Activated naive CD4-positive, alpha-beta T cell treated with Interleukin-2 at 50 U/mL for 16 hours (primary cell): ENCODE data around the gene UST.
"Not testable (repeated sequence)": the region's sequence is repeated elsewhere in the genome, so short reads cannot be mapped to it uniquely, and the experiment has no call there.

Source experiments
- DNase-seq: peaks from one replicate; pipeline ENCODE4 v3.0.0-alpha.2; 2020

UST gene

GRCh38 chr6:148956163-148956562 is 209.3 kb downstream of the UST start:
- not testable (repeated sequence) for DNase-seq

GRCh38 chr6:148957752-148958151 is 210.9 kb downstream of the UST start:
- DNase-seq = no peak

GRCh38 chr6:148959008-148959407 is 212.2 kb downstream of the UST start:
- DNase-seq = no peak

DNA sequence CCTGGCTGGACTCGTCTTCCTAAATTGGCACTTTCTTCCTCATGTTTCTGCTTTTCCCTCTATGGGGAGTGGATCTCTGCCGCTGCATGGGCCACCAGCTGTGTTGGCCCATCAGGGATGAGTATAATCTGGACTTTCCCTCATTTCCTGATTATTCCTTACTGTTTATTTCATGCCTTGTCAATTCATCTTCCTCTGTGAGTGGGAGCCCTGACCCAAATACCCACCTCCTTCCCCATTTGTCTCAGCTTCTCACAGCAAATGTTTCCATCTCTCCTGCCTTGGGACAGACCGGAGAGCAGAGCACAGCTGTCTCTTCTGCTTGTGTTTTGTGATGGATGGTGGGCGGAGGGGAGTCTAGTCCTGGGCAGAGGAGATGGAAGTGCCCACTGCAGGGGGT is 212.7 kb downstream of the UST start:
- DNase-seq = no peak

DNA sequence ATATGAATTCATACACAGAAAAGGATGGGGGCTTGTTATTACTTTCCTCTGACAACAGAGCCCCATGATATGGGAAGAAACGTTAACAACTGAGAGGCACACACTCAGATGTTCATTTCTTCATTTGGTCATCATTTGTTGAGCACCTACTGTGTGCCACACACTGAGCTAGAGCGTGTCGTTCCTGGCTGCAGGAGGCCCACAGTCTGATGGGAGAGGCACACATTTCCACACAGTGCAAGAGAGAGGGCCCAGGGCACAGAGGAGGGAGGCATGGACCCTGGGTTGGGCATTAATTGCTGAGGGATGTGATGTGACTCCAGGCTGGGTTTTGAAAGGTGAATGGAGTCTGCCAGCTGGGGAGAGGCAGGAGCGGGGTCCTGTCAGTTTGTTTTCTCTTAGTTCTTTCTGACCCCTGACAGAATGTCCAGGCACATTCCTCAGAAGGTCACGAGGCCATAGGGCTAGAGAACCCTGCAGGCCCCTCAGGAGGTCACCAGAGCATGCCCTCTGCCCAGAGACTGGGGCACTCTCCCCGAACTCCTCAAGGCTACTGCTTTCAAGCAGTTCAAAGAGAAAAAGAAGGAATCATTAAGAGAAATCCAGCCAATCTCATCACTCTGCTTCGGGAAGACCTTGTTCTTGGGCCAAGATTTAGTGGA is 216.2 kb downstream of the UST start:
- no peak for DNase-seq

GRCh38 chr6:148963738-148964137 is 216.9 kb downstream of the UST start:
- DNase-seq = no peak

- DNase-seq = no peak
These were observed 217.6 kb downstream of the UST start for GRCh38 chr6:148964467-148964866.

DNA sequence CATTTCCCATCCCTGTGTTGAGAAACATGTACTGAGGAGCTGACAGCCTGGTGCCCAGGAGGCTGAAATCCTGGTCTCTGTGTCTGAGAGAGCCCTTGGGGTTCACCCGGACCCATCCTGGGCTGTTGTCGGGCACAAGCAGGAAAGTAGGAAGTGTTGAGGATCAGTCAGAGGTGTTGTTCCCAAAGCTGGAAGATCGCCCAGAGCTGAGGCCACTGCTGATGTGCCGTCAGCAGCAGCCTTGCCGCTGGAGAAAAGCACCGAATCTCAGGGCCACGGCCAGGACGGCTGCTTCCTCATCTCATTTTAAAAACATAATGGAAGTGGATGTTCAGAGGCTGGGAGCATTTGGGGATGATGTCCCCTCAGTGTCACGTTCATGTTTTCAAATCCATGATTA is 218.5 kb downstream of the UST start:
- no peak for DNase-seq

- no peak for DNase-seq
These were observed 220.2 kb downstream of the UST start for GRCh38 chr6:148967011-148967520.

DNA sequence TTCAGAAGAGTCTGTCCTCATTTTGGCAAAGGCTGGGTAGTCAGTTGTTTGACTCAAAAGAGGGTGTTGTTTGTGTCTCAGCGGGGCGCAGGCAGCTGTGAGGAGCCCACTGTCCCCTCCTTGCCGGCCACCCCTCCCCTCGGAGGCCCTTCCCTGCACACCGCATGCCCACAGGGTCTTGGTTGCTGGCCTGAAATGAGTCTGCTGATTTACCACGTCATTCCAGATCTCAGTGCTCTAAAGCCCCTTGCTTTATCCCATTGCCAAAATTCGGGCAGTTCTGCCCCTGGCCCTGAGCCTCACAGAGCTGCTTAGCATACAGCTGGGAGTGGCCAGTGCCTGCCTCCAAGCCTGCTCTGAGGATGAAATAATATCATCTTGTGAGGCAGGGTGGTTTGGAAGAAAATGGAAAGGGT is 220.7 kb downstream of the UST start:
- DNase-seq = no peak

DNA sequence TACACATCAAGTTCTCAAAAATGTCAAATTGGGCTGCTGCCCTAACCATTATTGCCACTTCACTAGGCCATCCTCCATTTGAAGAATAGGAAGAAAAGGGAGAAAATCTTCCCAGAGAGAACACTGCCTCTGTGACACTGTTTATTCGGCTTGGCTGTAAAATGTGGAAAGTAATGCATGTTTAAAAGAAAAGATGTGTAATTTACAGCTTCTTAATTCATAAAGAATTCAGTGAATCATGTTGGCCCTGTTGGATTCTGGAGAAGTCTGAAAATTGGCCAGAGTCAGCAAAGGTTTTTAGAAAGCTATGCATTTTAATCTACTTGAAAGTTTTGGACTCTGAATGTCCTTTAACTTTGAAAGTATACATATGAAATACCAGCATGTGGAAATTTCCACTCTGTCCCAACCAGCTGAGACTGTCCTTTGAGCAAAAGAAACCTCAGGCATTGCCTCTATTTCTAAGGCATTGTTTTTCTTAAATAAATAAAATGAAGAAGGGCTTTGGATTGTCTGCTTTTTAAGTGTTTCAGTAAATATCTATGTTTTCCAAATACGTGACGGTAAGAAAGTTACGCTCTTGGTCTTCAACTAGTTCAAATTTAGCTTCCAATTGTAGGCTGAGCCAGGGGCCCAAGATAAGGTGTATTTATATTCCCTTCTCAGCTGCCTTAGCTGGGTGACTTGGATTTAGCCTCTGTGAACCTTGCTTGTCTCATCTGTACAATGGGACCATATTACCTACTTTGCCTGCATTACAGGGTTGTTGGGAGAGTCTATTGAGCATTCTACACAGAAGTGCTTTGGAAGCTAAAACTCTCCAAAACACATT is 222.2 kb downstream of the UST start:
- DNase-seq = no peak

GRCh38 chr6:148969603-148970061 is 222.8 kb downstream of the UST start:
- no peak for DNase-seq

DNA sequence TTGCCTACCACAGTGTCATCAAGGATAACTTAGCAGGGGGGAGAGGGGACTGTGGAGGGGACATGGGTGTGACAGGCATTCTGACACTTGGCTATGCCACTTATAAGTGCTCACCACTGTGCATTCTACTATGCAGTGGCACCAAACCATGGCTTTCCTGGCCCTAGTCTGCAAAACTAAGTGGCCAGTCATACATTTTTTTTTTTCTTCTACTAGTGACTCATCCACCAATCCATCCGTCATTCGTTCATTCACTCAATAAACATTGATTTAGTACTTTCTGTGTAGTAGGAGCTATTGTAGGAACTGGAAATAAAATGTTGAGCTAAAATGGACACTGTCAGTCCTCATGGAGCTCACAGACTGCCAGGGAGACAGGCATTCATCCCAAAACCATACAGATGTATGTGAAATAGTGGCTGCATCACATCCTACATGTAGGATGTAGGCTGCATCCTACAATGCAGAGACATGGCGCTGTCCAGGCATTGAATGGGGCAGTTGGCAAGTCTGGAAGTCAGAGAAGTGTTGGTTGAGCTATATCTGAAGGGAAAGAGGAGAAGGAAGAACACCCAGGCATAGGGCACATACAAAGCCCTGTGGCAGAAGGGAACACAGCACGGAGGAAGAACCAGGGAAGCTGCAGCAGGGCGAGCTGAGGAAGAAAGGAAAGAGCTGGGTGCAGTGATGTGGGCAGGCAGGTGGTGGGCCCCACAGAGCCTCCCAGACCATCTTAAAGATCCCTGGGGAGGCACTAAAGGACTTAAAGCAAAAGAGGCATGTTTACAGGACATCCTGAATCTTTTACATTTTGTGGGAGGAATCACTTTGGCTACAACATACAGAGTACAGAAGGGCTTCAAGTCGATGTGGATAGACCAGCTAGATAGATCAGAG is 224.4 kb downstream of the UST start:
- no peak for DNase-seq

DNA sequence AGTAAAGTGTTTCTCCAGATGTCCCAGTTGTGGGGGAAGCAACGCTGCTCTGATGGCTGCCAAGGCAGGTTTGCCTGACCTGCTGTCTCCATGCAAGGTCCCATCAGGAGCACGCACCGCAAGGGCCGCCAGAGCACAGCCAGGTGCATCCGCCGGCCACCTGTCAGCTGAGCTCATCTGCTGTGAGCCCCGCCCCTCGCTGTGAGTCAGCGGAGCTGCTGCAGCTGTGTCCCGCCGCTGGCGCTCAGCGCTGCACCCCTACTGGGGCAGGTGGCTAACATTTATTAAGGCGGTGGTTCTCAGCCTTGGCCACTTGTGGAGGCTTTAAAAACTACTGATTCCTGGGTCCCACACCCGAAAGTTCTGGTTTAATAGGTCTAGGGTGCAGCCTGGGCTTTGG is 225.7 kb downstream of the UST start:
- peak; percentile 45 for DNase-seq

GRCh38 chr6:148973538-148974208 is 226.8 kb downstream of the UST start:
- no peak for DNase-seq

DNA sequence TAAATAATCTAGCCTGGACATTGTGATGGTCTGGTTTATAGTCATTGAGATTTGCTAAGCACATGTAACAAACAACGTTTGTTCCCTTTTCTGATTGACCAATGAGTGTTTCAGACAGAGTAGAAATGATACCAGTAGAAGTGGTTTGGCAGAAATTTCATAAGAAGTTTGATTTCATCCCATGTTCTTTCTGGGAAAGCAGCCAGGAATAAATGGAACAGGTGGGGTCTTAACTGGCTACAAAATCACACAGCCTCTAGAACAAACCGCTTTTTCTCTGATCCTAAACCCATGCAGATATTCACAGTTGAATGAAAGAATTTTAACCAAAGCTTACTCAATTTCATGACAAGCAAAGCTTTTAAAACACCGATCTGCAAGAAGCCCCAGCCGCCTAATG is 227.5 kb downstream of the UST start:
- no peak for DNase-seq

- not testable (repeated sequence) for DNase-seq
These were observed 231.5 kb downstream of the UST start for GRCh38 chr6:148978298-148978697.

DNA sequence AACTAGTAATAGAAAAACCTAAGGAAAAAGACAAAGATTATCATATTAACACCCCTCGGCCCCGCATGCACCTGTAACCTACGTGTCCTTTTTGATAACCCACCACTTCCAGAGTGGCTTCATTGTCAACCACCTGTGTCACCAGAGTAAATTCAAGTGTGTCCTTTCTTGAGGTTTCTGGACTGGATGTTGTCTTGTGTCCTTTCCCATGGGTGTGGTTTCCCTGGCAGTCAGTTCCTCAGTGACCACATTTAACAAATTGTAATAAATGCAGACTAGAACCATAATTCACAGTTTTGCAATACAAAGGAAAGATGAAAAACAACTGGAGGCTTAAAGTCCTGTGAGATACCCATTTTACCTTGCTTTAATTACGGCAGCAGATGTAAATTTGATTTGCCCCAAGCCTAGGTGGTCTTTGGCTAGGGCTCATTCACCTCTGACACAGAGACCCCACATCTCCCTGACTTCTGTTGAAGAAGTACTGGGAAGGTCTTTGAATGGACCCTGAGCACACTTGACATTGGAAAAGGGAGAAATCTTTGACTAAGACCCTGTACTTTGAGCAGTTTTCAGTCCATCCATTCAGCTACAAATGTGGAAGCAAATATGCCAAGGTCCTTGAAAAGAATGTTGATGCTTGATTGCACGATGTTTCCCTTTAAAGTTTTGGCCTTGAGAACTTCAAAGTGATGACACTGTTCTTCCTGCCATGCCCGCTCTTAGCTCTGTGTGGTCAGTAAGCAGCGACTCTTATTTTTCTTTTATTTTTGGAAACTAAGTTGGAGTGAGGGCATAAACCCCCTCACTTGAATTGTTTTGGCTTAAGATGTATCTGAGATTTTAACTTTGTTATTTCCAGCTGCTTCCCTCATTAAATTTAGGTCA is 232.4 kb downstream of the UST start:
- no peak for DNase-seq

GRCh38 chr6:148980234-148980633 is 233.4 kb downstream of the UST start:
- no peak for DNase-seq

DNA sequence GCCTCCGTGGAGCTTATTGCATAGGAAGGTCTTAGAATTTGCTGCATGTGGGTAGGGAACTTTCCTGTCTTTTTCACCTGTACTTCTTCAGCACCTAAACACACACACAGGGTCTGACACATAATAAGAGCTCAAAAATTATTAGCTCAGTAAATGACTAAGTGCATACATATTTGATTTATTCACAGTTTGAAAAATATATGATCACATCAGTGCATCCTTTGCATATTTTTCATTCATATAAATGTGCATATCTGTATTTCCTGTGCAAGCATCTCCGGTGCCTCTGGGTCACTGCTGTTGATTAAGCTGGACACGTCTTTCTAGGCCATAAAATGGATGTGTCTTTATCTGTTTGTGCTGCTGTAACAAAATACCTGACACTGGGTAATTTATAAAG is 234.7 kb downstream of the UST start:
- no peak for DNase-seq

GRCh38 chr6:148983101-148983761 is 236.4 kb downstream of the UST start:
- DNase-seq = no peak
